HepG2 (cell line): ENCODE results near the gene RPL23. TPM values are rescaled to one million over a fixed set of nuclear protein-coding genes. Genes with fewer than 3 reads are reported as not detected.

Experiments
- ATF7 ChIP-seq, 2 experiments: fragments of 450-650 bp in 1 of 2; sonication (generic) in 1 of 2; formaldehyde crosslinking in 1 of 2; IDR thresholded peaks; 2 replicates each; pipeline versions ENCODE4 v1.4.0 to v1.6.1; 2016 to 2020; ENCODE audit warnings: antibody characterized with exemption in 1 of 2, mild to moderate bottlenecking in 1 of 2, missing genetic modification reagents in 1 of 2
- E2F2 ChIP-seq: sonication (generic); formaldehyde crosslinking; IDR thresholded peaks from 2 replicates; pipeline ENCODE4 v1.4.0; 2020; ENCODE audit warnings: missing genetic modification reagents, borderline replicate concordance
- HINFP ChIP-seq: sonication (generic); formaldehyde crosslinking; IDR thresholded peaks from 2 replicates; pipeline ENCODE4 v1.4.0; 2020; ENCODE audit warnings: low read depth, mild to moderate bottlenecking, missing genetic modification reagents
- MEIS2 ChIP-seq: sonication (generic); formaldehyde crosslinking; IDR thresholded peaks from 2 replicates; pipeline ENCODE4 v1.9.0; 2021; ENCODE audit warnings: mild to moderate bottlenecking, missing genetic modification reagents
- NR2F2 ChIP-seq: IDR thresholded peaks from 2 replicates; pipeline ENCODE4 v1.6.1; 2012; ENCODE audit warnings: low read depth, inconsistent platforms, borderline replicate concordance
- SKIL ChIP-seq: sonication (generic); formaldehyde crosslinking; IDR thresholded peaks from 2 replicates; pipeline ENCODE4 v1.8.0; 2022; ENCODE audit warnings: missing genetic modification reagents, mild to moderate bottlenecking, moderate library complexity, borderline replicate concordance
- SMAD1 ChIP-seq: sonication (generic); formaldehyde crosslinking; IDR thresholded peaks from 2 replicates; pipeline ENCODE4 v1.4.0; 2020; ENCODE audit warnings: missing genetic modification reagents, low read depth, mild to moderate bottlenecking, borderline replicate concordance
- SSRP1 ChIP-seq: IDR thresholded peaks from 2 replicates; pipeline ENCODE4 v1.6.1; 2016; ENCODE audit warnings: control low read depth
- ZFP82 ChIP-seq: sonication (generic); formaldehyde crosslinking; IDR thresholded peaks from 2 replicates; pipeline ENCODE4 v1.5.1; 2020; ENCODE audit warnings: mild to moderate bottlenecking, missing genetic modification reagents, borderline replicate concordance
- ZNF121 ChIP-seq: sonication (generic); formaldehyde crosslinking; IDR thresholded peaks from 2 replicates; pipeline ENCODE4 v1.5.0; 2020; ENCODE audit warnings: mild to moderate bottlenecking, missing genetic modification reagents
- ZNF275 ChIP-seq: sonication (generic); formaldehyde crosslinking; IDR thresholded peaks from 2 replicates; pipeline ENCODE4 v1.8.0; 2022; ENCODE audit warnings: missing genetic modification reagents, mild to moderate bottlenecking, inconsistent platforms, borderline replicate concordance
- ZNF329 ChIP-seq: sonication (generic); formaldehyde crosslinking; IDR thresholded peaks from 2 replicates; pipeline ENCODE4 v1.9.0; 2021; ENCODE audit warnings: low read depth, mild to moderate bottlenecking, missing genetic modification reagents
- ZNF333 ChIP-seq: sonication (generic); formaldehyde crosslinking; IDR thresholded peaks from 2 replicates; pipeline ENCODE4 v1.4.0; 2020; ENCODE audit warnings: mild to moderate bottlenecking, missing genetic modification reagents, borderline replicate concordance
- ZNF577 ChIP-seq: sonication (generic); formaldehyde crosslinking; IDR thresholded peaks from 2 replicates; pipeline ENCODE4 v1.4.0; 2020; ENCODE audit warnings: mild to moderate bottlenecking, low read depth, missing genetic modification reagents, borderline replicate concordance
- ZNF607 ChIP-seq: sonication (generic); formaldehyde crosslinking; IDR thresholded peaks from 2 replicates; pipeline ENCODE4 v1.5.1; 2020; ENCODE audit warnings: missing genetic modification reagents, mild to moderate bottlenecking, borderline replicate concordance
- ZNF710 ChIP-seq: sonication (generic); formaldehyde crosslinking; IDR thresholded peaks from 2 replicates; pipeline ENCODE4 v1.5.0; 2020; ENCODE audit warnings: mild to moderate bottlenecking, missing genetic modification reagents, borderline replicate concordance
- ZSCAN22 ChIP-seq: sonication (generic); formaldehyde crosslinking; IDR thresholded peaks from 2 replicates; pipeline ENCODE4 v1.4.0; 2020; ENCODE audit warnings: mild to moderate bottlenecking, missing genetic modification reagents
- polyA plus RNA-seq, 8 experiments: library from polyadenylated mRNA; depleted of rRNA in 3 of 8; stranded (reverse) in 7 of 8; unstranded in 1 of 8; fragments of >200 nt; fragmentation: Illumina TruSeq in 4 of 8; extraction: Trizol in 4 of 8; gene quantifications; 2 replicates each; pipeline versions ENCODE4 v1.2.1 to v1.2.3, GENCODE V29; 2011 to 2016; ENCODE audit warnings: low read depth in 4 of 8, missing spikeins in 1 of 8, mixed read lengths in 1 of 8; ENCODE audit not compliant: insufficient read depth in 1 of 8
- total RNA-seq, 5 experiments: library from RNA; depleted of rRNA; stranded (reverse); fragments of >200 nt; fragmentation: Illumina TruSeq; extraction: Trizol; gene quantifications; 2 replicates each; pipeline ENCODE4 v1.2.3, GENCODE V29; 2016; ENCODE audit warnings: low read depth in 1 of 5

The RPL23 gene
- total and polyA plus RNA-seq, 2 of the 13 experiments (the other 11 are each of a cell fraction or from before 2014, with no cell fraction given), result 2,790 to 4,860 TPM

- TF ChIP-seq SKIL (CRISPR knock-in tag), result peak; percentile 59; the same call in 1 of the 2 replicates
- peak; percentile 93 for TF ChIP-seq ZNF710 (CRISPR knock-in tag)
- TF ChIP-seq ZNF333, result no peak; the same call in 1 of the 2 replicates
- TF ChIP-seq ZNF329 (CRISPR knock-in tag), result no peak
- peak; percentile 63; the same call in 1 of the 2 replicates for TF ChIP-seq ZNF121 (CRISPR knock-in tag)
- TF ChIP-seq SSRP1 (CRISPR knock-in tag), result no peak; the same call in 1 of the 2 replicates
- TF ChIP-seq NR2F2, result peak; percentile 49; the same call in 1 of the 2 replicates
- peak; percentile 97 for TF ChIP-seq ZNF607 (CRISPR knock-in tag)
- no peak for TF ChIP-seq ZNF577
- TF ChIP-seq HINFP (CRISPR knock-in tag), result peak; percentile 81
- TF ChIP-seq SMAD1 (CRISPR knock-in tag), result peak; percentile 97; the same call in 1 of the 2 replicates
- TF ChIP-seq E2F2 (CRISPR knock-in tag), result no peak
- peak; percentile 83 for TF ChIP-seq ATF7 (IDR thresholded peaks at IDR 0.05)
- TF ChIP-seq ATF7 (CRISPR knock-in tag; IDR thresholded peaks at IDR 0.05), result peak; percentile 91
- TF ChIP-seq ZFP82 (CRISPR knock-in tag), result peak; percentile 68; the same call in 1 of the 2 replicates
- TF ChIP-seq MEIS2, result peak; percentile 65; the same call in 1 of the 2 replicates
- peak; percentile 91 for TF ChIP-seq ZSCAN22 (CRISPR knock-in tag)
- TF ChIP-seq ZNF275 (CRISPR knock-in tag), result peak; percentile 83; the same call in 1 of the 2 replicates
These were observed at the start of gene RPL23 (continued) for GRCh38 chr17:38853292-38854219.
